Retina (tissue), 1 donor: ENCODE data around the gene CD28.

Source experiments
- DNase-seq: peaks from one replicate; pipeline ENCODE4 v3.0.0-alpha.2; 2016

CD28 gene

GRCh38 chr2:203719456-203720410 is 13.3 kb downstream of the CD28 start:
- no peak for DNase-seq

- DNase-seq, result no peak
Observed at GRCh38 chr2:203720915-203721672, 14.7 kb downstream of the CD28 start.

- DNase-seq, result no peak
Observed at GRCh38 chr2:203721781-203722300, 15.4 kb downstream of the CD28 start.

GRCh38 chr2:203722411-203722810 is 16.0 kb downstream of the CD28 start:
- DNase-seq, result no peak

- DNase-seq, result no peak
Observed at GRCh38 chr2:203728321-203728720, 21.9 kb downstream of the CD28 start.

GRCh38 chr2:203730076-203730729 is 23.8 kb downstream of the CD28 start:
- DNase-seq, result no peak

GRCh38 chr2:203730883-203731282 is 24.4 kb downstream of the CD28 start:
- DNase-seq, result no peak

GRCh38 chr2:203732092-203732952 is 25.9 kb downstream of the CD28 start:
- DNase-seq, result peak; percentile 8

GRCh38 chr2:203732953-203733510 is 26.6 kb downstream of the CD28 start:
- no peak for DNase-seq

GRCh38 chr2:203733684-203734083 is 27.2 kb downstream of the CD28 start:
- DNase-seq, result no peak

GRCh38 chr2:203734276-203734983 is 28.0 kb downstream of the CD28 start:
- no peak for DNase-seq

- DNase-seq, result no peak
Observed at GRCh38 chr2:203737360-203737759, 30.9 kb downstream of the CD28 start.

GRCh38 chr2:203739351-203739750 is 32.9 kb downstream of the CD28 start:
- no peak for DNase-seq

GRCh38 chr2:203740871-203741281 is 34.4 kb downstream of the CD28 start:
- no peak for DNase-seq

GRCh38 chr2:203741566-203741965 is 35.1 kb downstream of the CD28 start:
- DNase-seq, result no peak

GRCh38 chr2:203743441-203743981 is 37.1 kb downstream of the CD28 start:
- DNase-seq, result no peak

GRCh38 chr2:203744091-203744490 is 37.7 kb downstream of the CD28 start:
- no peak for DNase-seq

GRCh38 chr2:203745267-203745666 is 38.8 kb downstream of the CD28 start:
- no peak for DNase-seq

GRCh38 chr2:203748331-203749126 is 42.1 kb downstream of the CD28 start:
- DNase-seq, result no peak
